SU-DHL-6 (cell line): ENCODE measurements around the gene HTR6.

ENCODE experiments used
- CTCF ChIP-seq: fragments of 200-600 bp; sonication (generic); IDR thresholded peaks from one replicate; pipeline ENCODE4 v1.5.1; 2017; ENCODE audit warnings: antibody characterized with exemption, mild to moderate bottlenecking, low read length, moderate library complexity; ENCODE audit not compliant: insufficient read depth, poor library complexity, severe bottlenecking
- EZH2phosphoT487 ChIP-seq: fragments of 200-600 bp; sonication (generic), shearing (Covaris generic); conservative IDR thresholded peaks from 2 replicates; pipeline ENCODE4 v1.6.1; 2018; ENCODE audit warnings: mild to moderate bottlenecking, antibody characterized with exemption, low read length, moderate library complexity, mixed read lengths

- TF ChIP-seq CTCF (no peak), EZH2phosphoT487 (no peak)
Measured at GRCh38 chr1:19658186-19658585, 6.5 kb upstream of the HTR6 start.
